Cerebellar cortex (tissue), 1 donor: ENCODE measurements around the gene PSKH1.
A peak's percentile ranks its signal among the peaks of the same experiment; 100 is the strongest.

Experiments
- DNase-seq: peaks from one replicate; pipeline ENCODE4 v3.0.0-alpha.2; 2015; ENCODE audit warnings: low spot score

The PSKH1 gene

GRCh38 chr16:67940446-67941089 lies 47.5 kb downstream of the PSKH1 start:
- no peak for DNase-seq

DNA sequence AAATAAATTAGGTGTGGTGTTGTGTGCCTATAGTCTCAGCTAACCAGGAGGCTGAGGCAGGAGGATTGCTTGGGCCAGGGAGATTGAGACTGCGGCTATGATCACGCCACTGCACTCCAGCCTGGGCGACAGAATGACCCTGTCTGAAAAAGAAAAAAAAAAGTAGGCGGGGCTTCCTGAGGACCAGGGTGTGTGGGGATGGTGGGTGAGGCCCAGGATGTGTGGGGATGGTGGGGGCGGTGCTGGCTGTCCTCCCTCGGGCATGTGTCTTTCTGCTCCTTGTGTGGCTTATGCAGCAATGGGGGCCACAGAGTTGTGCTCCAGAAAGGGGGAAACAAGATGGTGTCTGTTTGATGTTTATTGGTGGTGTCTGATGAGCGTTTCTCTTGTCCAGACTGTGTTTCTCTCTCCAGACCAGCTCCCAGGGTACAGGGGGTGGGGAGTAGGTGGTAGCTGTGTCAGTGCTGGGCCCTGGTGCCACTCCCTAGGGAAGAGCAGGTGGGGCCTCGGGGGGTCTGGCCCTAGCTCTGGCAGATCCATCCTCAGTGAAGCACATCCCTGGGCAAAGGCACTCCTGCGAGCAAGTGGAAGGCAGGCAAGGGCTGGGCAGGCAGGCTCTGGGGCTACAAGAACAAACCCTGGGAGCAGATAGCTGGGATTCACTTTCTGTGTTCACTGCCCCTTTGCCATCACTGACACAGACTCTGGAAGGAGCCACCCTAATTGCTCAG lies 48.6 kb downstream of the PSKH1 start:
- DNase-seq, result no peak

GRCh38 chr16:67942200-67942509 lies 49.1 kb downstream of the PSKH1 start:
- DNase-seq, result peak; percentile 63

DNA sequence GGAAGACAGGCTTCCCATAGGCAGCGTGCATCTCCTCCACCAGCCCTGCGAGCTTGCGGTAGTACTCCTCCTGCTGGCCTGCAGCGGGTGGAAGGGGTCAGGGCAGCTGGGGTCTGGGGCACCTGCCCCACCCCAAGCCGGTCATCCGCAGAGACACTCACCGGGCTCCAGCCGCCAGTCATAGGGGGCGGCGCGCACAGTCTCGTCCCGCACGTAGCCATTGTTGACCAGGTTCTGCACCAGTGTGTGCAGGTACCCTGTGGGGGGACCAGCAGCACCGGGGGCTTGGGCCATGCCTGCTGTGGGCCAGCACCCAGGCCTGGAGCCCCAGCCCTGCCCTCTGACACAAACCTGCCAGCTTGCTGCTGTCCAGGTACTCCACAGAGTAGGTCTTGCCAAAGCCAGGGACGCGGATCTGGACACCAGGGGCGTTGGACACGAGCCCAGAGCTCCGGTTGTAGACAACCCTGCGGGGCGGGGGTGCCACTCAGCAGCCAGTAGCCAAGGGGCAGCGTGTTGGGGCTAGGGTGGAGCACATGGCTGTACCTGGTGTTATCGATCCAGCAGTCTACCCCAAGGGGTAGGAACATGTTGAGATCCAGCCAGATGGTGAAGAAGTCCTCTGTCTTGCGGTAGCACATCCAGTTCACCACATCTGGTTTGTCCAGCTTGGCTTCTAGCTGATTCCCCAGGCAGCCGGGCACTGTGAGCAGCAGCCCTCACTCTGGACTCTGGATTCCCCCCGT lies 49.6 kb downstream of the PSKH1 start:
- no peak for DNase-seq

DNA sequence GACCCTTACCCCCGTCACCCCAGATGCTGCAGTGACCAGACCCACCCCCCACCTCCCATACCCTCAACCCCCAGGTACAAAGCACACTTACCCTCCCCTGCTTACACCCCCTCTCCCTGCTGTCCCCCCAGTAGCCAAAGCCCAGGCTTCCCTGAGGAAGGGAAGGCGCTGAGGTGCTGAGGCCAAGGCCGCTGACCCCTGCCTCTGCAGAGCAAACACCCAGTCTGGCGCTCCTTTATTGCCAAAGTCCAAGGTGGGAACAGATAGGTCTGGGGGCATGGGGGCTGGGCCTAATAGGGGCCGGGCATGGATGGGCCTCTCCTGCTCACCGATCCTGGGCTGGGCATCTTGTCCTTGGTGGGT lies 50.2 kb downstream of the PSKH1 start:
- no peak for DNase-seq

- peak; percentile 67 for DNase-seq
These were observed 50.8 kb downstream of the PSKH1 start, which contains the start of gene LCAT for GRCh38 chr16:67943619-67944504. LCAT (minus strand) TSS chr16:67944120; CDS start chr16:67944101, 19 bp downstream.

DNA sequence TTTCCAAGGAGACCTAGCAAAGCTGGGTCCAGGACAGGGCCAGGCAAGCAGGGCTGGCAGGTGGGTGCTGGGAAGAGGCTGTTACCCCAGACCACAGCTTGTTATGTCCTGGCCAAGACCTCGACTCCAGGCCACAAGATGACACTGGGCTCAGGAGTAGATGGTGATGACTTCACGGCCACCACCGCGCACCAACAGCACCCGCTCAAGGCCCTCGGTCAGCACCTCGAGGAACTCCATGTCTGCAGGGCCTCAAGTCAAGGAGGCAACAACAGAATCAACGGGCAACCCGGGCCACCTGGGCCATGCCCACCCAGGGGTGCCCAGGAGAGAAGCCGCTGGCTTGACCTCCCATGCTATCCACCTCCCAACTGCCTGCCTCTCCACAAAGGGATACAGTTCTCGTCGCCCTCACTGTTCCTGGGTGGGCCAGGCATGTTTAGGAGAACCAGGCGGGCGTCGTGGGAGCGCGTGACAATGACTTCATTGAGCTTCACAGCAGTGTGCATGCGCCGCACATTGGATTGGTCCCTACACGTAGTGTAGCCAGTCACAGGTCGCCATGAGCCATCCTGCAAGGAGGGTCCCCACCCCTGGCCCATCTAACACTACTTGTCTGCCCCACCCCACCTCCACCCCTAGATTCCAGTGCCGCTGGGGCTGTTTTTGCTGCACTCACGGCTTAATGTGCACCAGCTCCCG lies 51.8 kb downstream of the PSKH1 start:
- DNase-seq, result no peak

- DNase-seq, result no peak
These were observed 52.4 kb downstream of the PSKH1 start for GRCh38 chr16:67945392-67945933.

GRCh38 chr16:67946128-67946569 lies 53.1 kb downstream of the PSKH1 start:
- DNase-seq, result no peak

DNA sequence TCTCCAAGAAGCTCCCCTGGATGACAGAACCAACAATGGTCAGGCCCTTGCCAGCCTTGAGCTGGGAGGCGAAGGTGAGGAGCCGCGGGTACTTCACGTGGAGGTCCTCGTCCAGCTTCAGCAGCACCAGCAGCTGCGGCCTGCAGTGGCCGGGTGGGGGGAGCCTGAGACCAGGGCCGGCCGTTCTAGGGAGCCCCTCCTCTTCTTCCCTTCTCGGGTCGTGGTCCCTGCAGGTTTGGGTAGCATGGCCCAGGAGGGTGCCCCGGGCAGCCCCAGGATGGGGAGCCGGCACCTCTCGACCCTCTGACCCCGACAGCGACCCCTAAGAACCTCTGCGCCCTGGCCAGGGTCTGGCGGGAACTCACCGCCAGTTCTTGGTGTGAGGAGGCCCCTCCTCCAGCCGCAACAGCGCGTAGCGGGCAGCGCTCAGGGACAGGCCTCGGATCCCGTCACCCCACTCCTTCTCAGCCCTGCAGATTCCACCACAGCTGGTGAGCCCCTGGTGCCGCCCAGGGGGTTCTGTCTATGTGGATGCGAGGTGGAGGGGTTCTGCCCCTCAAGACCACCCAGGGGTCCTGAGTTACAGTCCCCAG lies 54.0 kb downstream of the PSKH1 start:
- no peak for DNase-seq

DNA sequence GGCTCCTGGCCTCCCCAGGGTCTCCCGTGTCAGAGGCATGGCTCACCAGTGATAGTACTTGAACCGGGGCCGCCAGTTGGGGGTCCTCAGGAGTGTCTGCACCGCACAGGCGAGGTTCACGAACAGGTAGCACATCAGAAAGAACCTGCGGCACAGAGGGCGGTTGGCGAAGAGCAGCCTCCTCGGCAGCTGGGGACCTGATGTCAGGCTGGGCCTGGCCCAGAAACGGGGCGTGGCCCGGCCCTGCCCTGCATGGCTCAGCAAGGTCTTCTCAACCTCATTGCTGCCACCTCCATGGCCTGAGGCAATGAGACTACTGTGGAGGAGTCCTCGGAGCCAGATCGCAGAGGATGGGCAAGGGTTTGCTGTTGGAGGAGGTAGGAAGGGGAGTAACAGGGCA lies 55.0 kb downstream of the PSKH1 start:
- DNase-seq, result no peak

GRCh38 chr16:67949645-67950044 lies 56.6 kb downstream of the PSKH1 start:
- no peak for DNase-seq

DNA sequence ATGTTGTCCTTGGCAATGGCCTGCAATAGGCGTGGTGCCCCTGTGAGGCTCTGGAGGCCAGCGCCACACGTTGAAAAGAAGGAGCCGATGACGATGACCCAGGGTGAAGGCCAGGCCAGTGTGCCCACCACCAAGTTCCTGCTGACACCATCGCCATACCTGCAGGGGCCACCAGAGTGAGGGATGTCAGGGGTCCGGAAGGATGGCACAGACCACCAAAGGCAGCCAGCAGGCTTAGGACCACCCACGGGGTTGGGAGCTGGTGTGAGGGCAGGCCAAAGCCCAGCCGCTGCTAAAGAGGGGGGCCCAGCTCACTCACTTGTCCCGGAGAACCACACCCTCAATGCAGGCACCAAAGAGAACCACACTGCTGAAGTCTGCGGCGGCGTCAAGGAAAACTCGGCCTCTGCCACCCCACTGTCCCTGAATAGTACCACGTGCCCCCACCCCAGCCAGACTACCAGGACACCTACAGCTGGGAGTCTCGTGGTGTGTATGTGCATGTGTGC lies 57.3 kb downstream of the PSKH1 start:
- DNase-seq, result no peak

GRCh38 chr16:67951485-67951884 lies 58.4 kb downstream of the PSKH1 start:
- peak; percentile 75 for DNase-seq

DNA sequence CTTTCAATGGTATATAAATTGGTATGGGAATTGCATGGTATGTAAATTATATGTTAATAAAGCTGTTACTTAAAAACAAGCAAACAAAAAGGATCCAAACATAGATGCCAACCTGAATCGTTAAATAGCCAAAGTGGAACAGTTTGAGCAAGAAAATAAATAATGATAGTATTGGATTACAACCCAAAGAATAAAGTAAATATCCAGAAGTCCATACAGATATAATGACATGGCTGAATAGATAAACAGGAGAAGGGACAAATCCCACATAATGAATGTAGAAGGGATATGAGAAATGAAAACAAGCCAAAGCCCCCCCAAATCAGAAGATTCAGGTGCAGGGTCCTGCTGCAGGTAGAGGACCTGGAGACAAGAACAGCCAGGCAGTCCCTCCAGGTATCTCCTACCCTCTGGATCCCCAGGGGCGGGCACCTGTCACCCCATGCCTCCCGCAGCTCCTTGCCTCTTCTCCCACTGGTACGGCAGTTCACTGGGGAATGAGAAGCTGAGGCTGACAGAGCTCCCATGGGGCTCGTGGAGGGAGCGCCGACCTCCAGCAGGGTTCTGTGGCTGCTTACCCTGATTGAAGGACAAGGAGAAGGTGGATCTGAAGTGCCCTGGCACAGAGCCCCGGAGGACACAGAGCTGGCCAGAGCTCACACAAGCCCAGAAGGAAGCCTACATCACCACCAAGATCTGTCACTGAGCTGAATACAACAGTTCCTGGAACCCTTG lies 60.8 kb downstream of the PSKH1 start:
- no peak for DNase-seq

DNA sequence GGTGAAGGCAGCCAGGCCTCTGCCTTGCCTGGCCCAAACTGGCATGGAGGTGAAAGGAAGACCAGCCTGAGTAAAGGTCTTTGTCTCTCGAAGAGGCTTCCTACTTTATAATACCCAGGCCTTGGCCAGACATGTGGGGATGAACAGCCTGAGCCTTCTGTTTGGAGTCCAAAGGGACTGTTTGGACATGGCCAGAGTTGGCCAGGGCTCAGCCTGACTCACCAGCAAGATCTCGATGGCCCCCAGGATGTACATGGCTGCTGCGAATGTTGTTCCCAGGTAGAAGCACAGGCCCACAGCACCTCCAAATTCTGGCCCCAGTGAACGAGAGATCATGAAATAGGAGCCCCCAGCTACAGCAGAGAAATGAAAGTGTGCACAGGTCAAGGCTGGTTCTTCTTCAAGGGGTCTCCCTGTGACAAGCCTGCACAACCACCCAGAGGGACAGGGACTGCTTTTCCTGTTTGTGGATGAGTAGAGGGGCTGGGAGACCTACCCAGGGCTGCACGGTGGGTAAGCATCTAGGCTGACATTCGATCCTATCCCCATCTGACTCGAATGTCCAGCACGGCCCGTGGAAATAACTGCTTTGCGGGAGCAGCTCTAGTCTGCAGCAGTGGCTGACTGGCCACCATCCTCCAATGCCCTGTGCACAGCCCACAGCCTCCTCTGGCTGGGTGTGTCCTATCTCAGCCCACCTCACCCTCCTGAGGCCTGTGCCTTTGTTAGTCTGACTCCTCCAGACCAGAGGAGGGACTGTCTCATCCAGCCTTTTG lies 61.6 kb downstream of the PSKH1 start:
- DNase-seq, result no peak

GRCh38 chr16:67957622-67958021 lies 64.6 kb downstream of the PSKH1 start:
- no peak for DNase-seq

- DNase-seq, result no peak
These were observed 66.7 kb downstream of the PSKH1 start for GRCh38 chr16:67959536-67960329.
